GM19035 (cell line): ENCODE results near the gene XK.

Experiments used
- ATAC-seq: cut with Tn5 transposase; IDR thresholded peaks from one replicate; pipeline ENCODE4 v1.9.1; 2021; ENCODE audit not compliant: unreplicated experiment

XK gene

GRCh38 chrX:37679230-37679629 is 6.4 kb upstream of the XK start:
- no peak for ATAC-seq

DNA sequence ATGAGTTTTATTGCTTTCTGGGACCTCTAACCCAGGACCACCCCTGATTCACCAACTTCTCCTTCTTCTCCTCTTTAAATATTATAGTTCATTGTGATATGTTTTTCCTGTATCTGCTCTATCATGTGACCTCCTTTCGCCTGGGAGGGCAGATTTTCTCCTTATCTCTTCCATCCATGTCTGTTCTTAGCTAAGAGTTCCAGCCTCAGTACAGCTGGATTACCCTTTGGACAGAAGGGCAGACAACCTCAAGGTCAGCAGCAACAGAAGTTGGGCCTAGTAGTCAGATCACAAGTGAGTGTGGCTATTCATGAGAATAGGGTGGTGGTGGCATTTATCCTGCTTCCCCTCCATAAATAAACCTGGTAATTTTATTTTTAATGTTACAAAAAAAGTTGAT is 5.7 kb upstream of the XK start:
- no peak for ATAC-seq

DNA sequence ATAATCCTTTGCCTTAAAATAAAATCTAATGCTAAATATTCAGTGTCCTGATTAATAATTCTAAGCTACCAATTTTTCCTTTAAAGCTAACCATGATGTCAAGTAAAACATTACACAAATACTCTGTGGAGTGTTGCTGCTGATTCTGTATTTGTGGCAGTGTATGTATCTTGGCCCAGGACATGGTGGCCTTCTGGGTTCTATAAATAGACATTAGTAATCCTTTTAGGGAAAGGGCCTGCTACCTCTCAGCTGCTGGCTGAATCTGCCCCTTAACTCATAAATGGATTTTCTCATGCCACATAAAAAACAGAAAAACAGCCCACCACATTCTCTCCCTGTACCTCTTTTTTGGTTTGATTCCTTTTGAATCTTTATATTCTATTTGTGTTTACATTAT is 1.2 kb upstream of the XK start:
- no peak for ATAC-seq

GRCh38 chrX:37684973-37685372 is 618 bp upstream of the XK start:
- ATAC-seq = no peak

DNA sequence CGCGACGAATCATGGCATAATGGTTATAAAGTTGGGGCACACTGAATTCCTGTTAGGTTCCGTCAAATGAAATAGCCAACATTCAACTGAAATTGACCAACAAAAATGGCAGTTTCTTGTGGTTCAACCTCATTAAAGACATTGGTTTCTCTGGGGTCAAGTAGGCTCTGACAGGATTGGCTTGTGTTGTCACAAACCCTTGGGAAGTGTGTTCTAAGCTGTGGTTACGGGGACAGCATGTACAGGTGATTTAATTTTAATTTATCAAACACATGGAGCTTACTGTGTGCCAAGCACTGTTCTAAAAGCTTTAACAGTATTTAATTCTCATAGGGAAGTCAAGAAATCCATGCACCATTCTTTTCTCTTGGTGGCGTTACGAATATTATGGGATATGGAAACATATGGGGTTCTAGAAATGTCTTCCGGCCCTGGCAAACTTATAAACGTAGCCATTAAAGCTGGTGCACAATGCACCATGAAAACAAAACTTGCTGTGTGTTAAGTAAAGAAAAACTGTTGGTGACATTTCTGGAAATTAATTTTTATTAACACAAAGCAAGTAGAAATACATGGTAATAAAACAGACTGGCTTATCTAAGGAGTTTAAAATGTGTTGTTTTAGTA is 891 bp downstream of the XK start:
- no peak for ATAC-seq

GRCh38 chrX:37686996-37687395 is 1.4 kb downstream of the XK start:
- no peak for ATAC-seq

GRCh38 chrX:37690119-37690518 is 4.5 kb downstream of the XK start:
- ATAC-seq = no peak

- no peak for ATAC-seq
These were observed 7.3 kb downstream of the XK start for GRCh38 chrX:37692918-37693317.

- ATAC-seq = no peak
These were observed 11.7 kb downstream of the XK start for GRCh38 chrX:37697169-37697760.

- no peak for ATAC-seq
These were observed 16.0 kb downstream of the XK start for GRCh38 chrX:37701588-37701987.

DNA sequence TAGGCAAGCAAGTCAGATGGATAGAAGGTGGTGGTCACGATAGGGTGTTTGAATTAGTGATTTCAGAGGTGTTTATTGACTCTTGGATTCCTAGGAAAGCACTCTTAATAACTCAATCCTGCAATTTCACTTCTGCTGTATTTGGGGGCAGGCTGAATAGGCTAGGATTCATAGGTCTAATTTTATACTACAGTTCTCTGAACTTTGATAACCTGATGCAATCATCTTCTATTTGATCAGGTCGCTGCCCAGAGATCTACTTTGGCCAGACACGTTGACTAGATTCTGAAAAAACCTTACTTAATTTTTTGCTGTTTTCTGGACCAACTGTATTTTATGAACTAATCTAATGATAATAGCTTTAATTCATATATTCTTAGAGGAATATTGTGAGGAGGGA is 26.4 kb downstream of the XK start:
- no peak for ATAC-seq

DNA sequence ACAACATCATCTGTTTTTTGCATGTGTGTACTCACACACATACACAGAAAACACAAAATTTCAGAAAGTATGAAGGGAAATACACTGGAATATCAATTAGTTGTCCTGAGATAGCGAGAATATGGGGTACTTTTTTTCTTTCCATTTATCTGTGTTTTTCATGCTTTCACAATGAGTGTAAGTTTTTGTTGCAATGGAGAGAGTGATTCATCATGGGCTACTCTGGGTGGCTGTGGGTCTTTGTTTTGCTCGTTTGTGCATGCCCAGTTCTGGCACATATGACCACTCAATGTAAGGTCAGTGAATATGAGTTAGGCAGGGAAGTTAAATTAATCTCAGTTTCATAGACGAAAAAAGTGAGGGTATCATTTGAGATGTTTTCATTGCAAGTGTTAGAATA is 26.9 kb downstream of the XK start:
- ATAC-seq = no peak

- no peak for ATAC-seq
These were observed 28.9 kb downstream of the XK start for GRCh38 chrX:37714479-37714878.

GRCh38 chrX:37716602-37717001 is 31.0 kb downstream of the XK start:
- no peak for ATAC-seq

- no peak for ATAC-seq
These were observed 32.1 kb downstream of the XK start for GRCh38 chrX:37717708-37718107.

- no peak for ATAC-seq
These were observed 37.0 kb downstream of the XK start for GRCh38 chrX:37722595-37722994.

- no peak for ATAC-seq
These were observed 40.8 kb downstream of the XK start for GRCh38 chrX:37726346-37726745.

- peak; percentile 54 for ATAC-seq
These were observed 59.8 kb downstream of the XK start for GRCh38 chrX:37745354-37745753.

GRCh38 chrX:37745835-37746217 is 60.2 kb downstream of the XK start:
- peak; percentile 35 for ATAC-seq

- peak; percentile 91 for ATAC-seq
These were observed 60.8 kb downstream of the XK start for GRCh38 chrX:37746218-37746941.

DNA sequence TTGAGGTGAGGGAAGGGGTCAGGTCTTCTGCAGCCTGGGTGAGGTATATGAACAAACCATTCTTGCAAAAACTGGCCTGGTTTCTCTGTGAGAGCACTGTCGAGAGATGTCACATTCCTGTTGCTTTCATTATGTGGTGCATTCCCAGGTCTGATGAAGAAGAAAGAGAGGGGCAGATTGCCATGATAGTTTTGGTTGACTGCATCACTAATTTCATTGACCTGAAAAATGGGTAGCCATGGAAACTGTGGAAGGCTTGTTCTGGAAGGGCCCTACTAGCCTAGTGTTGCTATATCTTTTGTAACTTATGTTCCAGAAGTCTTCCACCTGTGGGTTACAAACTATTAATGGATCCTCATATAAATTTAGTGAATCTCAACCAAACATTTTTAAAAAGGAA is 61.4 kb downstream of the XK start:
- ATAC-seq = no peak

DNA sequence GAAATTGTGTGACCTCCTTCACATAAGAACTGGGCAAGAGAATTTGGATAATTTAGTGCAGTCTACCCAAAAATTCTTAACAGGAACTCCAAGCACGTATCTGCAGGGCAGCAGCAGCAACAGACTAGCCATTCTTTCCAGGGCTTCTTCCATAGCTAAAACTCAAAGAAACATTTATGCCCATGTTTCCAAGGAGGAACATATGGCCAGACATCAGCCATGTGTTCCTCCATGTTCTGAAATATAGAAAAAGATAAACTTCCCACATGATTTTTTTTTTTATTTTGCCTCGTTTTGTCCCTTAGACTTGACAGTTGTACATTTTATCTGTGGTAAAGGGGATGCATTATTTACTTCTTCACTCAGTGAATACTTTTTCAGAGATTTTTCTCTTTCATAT is 66.7 kb downstream of the XK start:
- no peak for ATAC-seq

DNA sequence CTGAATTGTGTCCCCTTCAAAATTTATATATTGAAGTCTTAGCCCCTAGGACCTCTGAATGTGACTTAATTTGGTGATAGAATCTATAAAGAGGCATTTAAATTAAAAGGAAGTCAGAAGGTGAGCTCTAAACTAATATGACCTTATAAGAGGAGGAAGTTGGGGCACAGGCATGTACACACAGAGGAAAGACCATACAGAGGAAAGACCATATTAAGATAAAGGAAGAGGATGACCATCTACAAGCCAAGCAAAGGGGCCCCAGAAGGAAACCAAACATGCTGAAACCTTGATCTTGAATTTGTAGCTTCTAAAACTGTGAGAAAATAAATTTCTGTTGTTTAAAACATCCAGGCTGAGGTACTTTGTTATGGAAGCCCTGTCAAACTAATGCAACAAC is 67.3 kb downstream of the XK start:
- ATAC-seq = no peak
